Measurements from ENCODE around the gene NHLRC3. TPM values are rescaled to one million over a fixed set of nuclear protein-coding genes. Genes with fewer than 3 reads are reported as not detected.

Gene NHLRC3
- total RNA-seq, 1 experiment from 2014 or later = 11.3 TPM

- no peak for TF ChIP-seq CTCF (IDR thresholded peaks at IDR 0.05; ENCODE audit: unreplicated experiment)
- BruUV-seq (replicated peaks) = no TSS peak
- Mint-ChIP-seq H3K4me3 (ENCODE audit: unreplicated experiment) (no peak overlapping the region), H3K36me3 (ENCODE audit: insufficient read depth, unreplicated experiment) (no peaks in the 10 kb centered on the region), H3K9me3 (ENCODE audit: unreplicated experiment) (no peaks in the 10 kb centered on the region), H3K4me1 (ENCODE audit: insufficient read depth, unreplicated experiment) (no peaks in the 10 kb centered on the region), H3K27ac (ENCODE audit: low read depth, unreplicated experiment) (no peak overlapping the region), H3K27me3 (ENCODE audit: insufficient read depth, unreplicated experiment) (peaks cover 81% of the 10 kb centered on the region)
- intact Hi-C loops (cut with micrococcal nuclease) = no loop called here
- ChIA-PET CTCF (no interaction called here), POLR2A (no interaction called here)
- no peak for DNase-seq (ENCODE audit: unreplicated experiment)
Measured at GRCh38 chr13:39091586-39091985, 53.3 kb downstream of the NHLRC3 start.

GRCh38 chr13:39095500-39095899 lies 57.2 kb downstream of the NHLRC3 start:
- H3K4me1 Mint-ChIP-seq (ENCODE audit: insufficient read depth, unreplicated experiment) = no peaks in the 10 kb centered on the region
- peaks cover 45% of the 10 kb centered on the region for H3K27me3 Mint-ChIP-seq (ENCODE audit: insufficient read depth, unreplicated experiment)
- no peaks in the 10 kb centered on the region for H3K9me3 Mint-ChIP-seq (ENCODE audit: unreplicated experiment)
- H3K27ac Mint-ChIP-seq (ENCODE audit: low read depth, unreplicated experiment) = no peak overlapping the region
- intact Hi-C loops (cut with micrococcal nuclease) = no loop called here
- H3K36me3 Mint-ChIP-seq (ENCODE audit: insufficient read depth, unreplicated experiment) = no peaks in the 10 kb centered on the region
- H3K4me3 Mint-ChIP-seq (ENCODE audit: unreplicated experiment) = no peak overlapping the region
- no TSS peak for BruUV-seq (replicated peaks)
- no peak for DNase-seq (ENCODE audit: unreplicated experiment)
- ChIA-PET CTCF (interaction anchor here (0.5 to 1.1 kb wide), 2 partner anchors 33 to 164 kb away, joined by 3 read pairs; no protein-coding TSS in a partner anchor), POLR2A (no interaction called here)
- TF ChIP-seq CTCF (IDR thresholded peaks at IDR 0.05; ENCODE audit: unreplicated experiment) = no peak

- Mint-ChIP-seq H3K4me1 (ENCODE audit: insufficient read depth, unreplicated experiment) (no peaks in the 10 kb centered on the region), H3K4me3 (ENCODE audit: unreplicated experiment) (no peak overlapping the region), H3K27me3 (ENCODE audit: insufficient read depth, unreplicated experiment) (peaks cover 36% of the 10 kb centered on the region), H3K9me3 (ENCODE audit: unreplicated experiment) (no peaks in the 10 kb centered on the region), H3K27ac (ENCODE audit: low read depth, unreplicated experiment) (no peak overlapping the region), H3K36me3 (ENCODE audit: insufficient read depth, unreplicated experiment) (no peaks in the 10 kb centered on the region)
- intact Hi-C loops (cut with micrococcal nuclease) = no loop called here
- no peak for TF ChIP-seq CTCF (IDR thresholded peaks at IDR 0.05; ENCODE audit: unreplicated experiment)
- CTCF ChIA-PET = interaction anchor here (0.7 kb wide), 1 partner anchor 816 kb away, joined by 3 read pairs; no protein-coding TSS in a partner anchor
- no TSS peak for BruUV-seq (replicated peaks)
- no peak for DNase-seq (ENCODE audit: unreplicated experiment)
- POLR2A ChIA-PET = no interaction called here
Measured at GRCh38 chr13:39099231-39099630, 61.0 kb downstream of the NHLRC3 start.

Other genes starting within 250 kb of the NHLRC3 start
- not detected in 2 replicates for gene STOML3, start 47.6 kb upstream of the NHLRC3 start, total RNA-seq (2022)
- 53.4 and 58.2 TPM in 2 replicates for gene PROSER1, start 367 bp upstream of the NHLRC3 start, total RNA-seq (2022)